Activated B cell treated with CpG ODN at 0.5 μM for 24 hours (primary cell): Measurements from ENCODE around the gene ERICH6. TPM values are rescaled to one million over a fixed set of nuclear protein-coding genes. Genes with fewer than 3 reads are reported as not detected.

Experiments used
- ATAC-seq: fragments of 200-7000 bp; cut with Tn5 transposase; one replicate; pipeline ENCODE4 v1.10.0; 2021; ENCODE audit warnings: low read depth, mild to moderate bottlenecking, moderate library complexity
- CTCF ChIA-PET: fragments of 350-600 bp; sonication (Branson Sonifier 250); formaldehyde crosslinking; loops from one replicate; lab custom pipeline; 2021; ENCODE audit warnings: antibody characterized with exemption; lab: Charles Lee
- POLR2A ChIA-PET: fragments of 350-600 bp; sonication (Branson Sonifier 250); formaldehyde crosslinking; loops from one replicate; lab custom pipeline; 2021; ENCODE audit warnings: antibody characterized with exemption; lab: Charles Lee
- DNase-seq: peaks from one replicate; pipeline ENCODE4 v3.0.0; 2022
- H3K27ac Mint-ChIP-seq: one replicate; pipeline ENCODE4 v1.8.0; 2020; ENCODE audit warnings: mixed read lengths
- H3K27me3 Mint-ChIP-seq: one replicate; pipeline ENCODE4 v1.8.0; 2021; ENCODE audit warnings: mixed read lengths
- H3K36me3 Mint-ChIP-seq: one replicate; pipeline ENCODE4 v1.8.0; 2021; ENCODE audit warnings: low read depth, mixed read lengths
- H3K4me1 Mint-ChIP-seq: one replicate; pipeline ENCODE4 v1.8.0; 2021; ENCODE audit warnings: mixed read lengths
- H3K4me3 Mint-ChIP-seq: one replicate; pipeline ENCODE4 v1.8.0; 2020; ENCODE audit warnings: mild to moderate bottlenecking, mixed read lengths
- H3K9me3 Mint-ChIP-seq: one replicate; pipeline ENCODE4 v1.8.0; 2020; ENCODE audit warnings: mixed read lengths
- intact Hi-C: fragments of 100-400 bp; cut with micrococcal nuclease; formaldehyde crosslinking; loops from one replicate; pipeline ENCODE4 v1.15.1; 2024
- total RNA-seq: library from RNA; stranded (reverse); gene quantifications from 2 replicates; pipeline ENCODE4 v1.2.3, GENCODE V29; 2022
- TF ChIP-seq, protein P1 (sequence below): fragments of 200-600 bp; IDR thresholded peaks from one replicate; pipeline ENCODE4 v1.8.0; 2022; ENCODE audit warnings: antibody characterized with exemption, mild to moderate bottlenecking

The ERICH6 gene
- total RNA-seq, 1 donor from 2014 or later: not detected

DNA sequence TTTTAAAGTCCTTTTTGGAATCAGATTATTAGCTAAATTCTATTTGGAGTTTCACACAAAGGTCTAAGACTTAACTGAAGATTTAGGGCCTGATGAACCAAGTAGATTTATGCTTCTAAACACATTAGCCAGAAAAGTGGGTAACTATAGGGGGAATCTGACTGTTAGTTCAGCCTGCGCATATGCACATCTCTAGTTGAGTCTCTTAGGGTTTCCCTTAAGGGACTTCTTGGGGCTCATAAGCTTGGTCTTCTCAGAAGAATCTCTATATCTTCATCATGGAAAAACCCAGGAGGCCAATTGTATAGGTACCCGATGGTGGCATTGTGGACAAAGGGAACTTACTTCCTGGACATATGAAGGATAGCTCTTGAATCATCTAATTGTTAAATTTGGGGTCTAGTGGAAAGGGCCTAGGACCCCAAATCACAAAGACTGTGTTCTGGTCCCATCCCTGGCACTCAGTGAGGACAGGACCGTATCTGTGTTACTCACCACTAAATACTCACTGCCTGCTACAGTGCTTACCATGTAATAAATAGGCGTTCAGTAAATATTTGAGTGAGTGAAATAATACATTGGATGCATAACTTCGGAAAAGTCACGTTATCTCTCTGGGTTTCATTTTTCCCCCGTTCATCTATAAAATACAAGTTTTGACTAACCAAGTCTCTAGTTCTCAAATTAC is 83.6 kb downstream of the ERICH6 start:
- peaks cover 31% of the 10 kb centered on the region for H3K4me1 Mint-ChIP-seq
- H3K27me3 Mint-ChIP-seq: no peaks in the 10 kb centered on the region
- TF ChIP-seq, protein P1, sequence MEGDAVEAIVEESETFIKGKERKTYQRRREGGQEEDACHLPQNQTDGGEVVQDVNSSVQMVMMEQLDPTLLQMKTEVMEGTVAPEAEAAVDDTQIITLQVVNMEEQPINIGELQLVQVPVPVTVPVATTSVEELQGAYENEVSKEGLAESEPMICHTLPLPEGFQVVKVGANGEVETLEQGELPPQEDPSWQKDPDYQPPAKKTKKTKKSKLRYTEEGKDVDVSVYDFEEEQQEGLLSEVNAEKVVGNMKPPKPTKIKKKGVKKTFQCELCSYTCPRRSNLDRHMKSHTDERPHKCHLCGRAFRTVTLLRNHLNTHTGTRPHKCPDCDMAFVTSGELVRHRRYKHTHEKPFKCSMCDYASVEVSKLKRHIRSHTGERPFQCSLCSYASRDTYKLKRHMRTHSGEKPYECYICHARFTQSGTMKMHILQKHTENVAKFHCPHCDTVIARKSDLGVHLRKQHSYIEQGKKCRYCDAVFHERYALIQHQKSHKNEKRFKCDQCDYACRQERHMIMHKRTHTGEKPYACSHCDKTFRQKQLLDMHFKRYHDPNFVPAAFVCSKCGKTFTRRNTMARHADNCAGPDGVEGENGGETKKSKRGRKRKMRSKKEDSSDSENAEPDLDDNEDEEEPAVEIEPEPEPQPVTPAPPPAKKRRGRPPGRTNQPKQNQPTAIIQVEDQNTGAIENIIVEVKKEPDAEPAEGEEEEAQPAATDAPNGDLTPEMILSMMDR: no peak
- intact Hi-C loops: loop anchor here (2.0 kb wide), 1 partner anchor 13 kb away; no protein-coding TSS in a partner anchor
- no peak overlapping the region for H3K27ac Mint-ChIP-seq
- H3K9me3 Mint-ChIP-seq: no peaks in the 10 kb centered on the region
- peaks cover 44% of the 10 kb centered on the region for H3K36me3 Mint-ChIP-seq
- ChIA-PET POLR2A (interaction anchor here (1.1 kb wide), 1 partner anchor 18 kb away, joined by 3 read pairs; no protein-coding TSS in a partner anchor), CTCF (no interaction called here)
- no peak overlapping the region for H3K4me3 Mint-ChIP-seq
- ATAC-seq (no peak), DNase-seq (no peak)

DNA sequence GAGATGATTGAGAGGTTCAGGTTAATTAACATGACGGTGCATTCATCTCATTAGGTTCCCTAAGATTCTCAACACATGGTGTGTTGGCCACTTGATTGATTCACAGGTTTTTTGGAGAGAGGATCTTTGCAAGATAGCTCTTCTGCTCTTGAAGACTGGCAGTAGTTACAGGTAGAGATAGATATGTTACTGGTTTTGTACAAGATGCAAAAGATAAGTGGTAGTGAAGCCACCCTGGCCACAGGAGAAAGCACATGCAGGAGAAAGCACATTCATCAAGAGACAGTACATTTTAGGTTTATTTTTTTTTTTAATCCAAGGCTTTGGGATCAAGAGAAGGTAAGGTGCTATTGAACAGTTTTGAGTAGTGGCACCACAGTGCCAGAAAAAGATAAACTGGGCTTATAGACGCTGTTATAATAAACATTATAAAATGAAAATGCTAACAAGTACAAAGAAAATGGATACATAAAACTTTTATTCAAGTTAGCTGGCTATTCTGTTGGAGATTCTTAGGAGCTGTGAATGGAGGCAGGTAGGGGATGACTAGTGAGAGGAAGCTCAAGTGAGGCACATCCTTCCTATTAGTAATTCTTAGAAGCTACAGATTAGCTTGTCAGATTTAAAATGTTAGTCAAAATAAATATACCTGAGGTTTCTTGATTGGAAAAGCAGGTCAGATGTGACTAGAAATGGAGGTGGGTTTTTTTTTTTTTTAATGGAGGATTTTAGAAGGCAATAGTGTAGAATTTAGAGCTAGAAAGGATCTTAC is 89.8 kb downstream of the ERICH6 start:
- H3K9me3 Mint-ChIP-seq: no peaks in the 10 kb centered on the region
- POLR2A ChIA-PET: no interaction called here
- peaks cover 59% of the 10 kb centered on the region for H3K4me1 Mint-ChIP-seq
- no peak overlapping the region for H3K27ac Mint-ChIP-seq
- DNase-seq (no peak), ATAC-seq (no peak)
- peaks cover 61% of the 10 kb centered on the region for H3K36me3 Mint-ChIP-seq
- no peaks in the 10 kb centered on the region for H3K27me3 Mint-ChIP-seq
- CTCF ChIA-PET: interaction anchor here (0.7 kb wide), 1 partner anchor 172 kb away, joined by 4 read pairs; no protein-coding TSS in a partner anchor
- TF ChIP-seq, protein P1: no peak
- no peak overlapping the region for H3K4me3 Mint-ChIP-seq
- intact Hi-C loops: no loop called here

GRCh38 chr3:150613034-150613433 is 90.7 kb downstream of the ERICH6 start:
- ChIA-PET POLR2A (interaction anchor here (1.4 kb wide), 1 partner anchor 10 kb away, joined by 6 read pairs; the partner anchor contains the start of gene SELENOT), CTCF (interaction anchor here (0.7 kb wide), 1 partner anchor 173 kb away, joined by 4 read pairs; no protein-coding TSS in a partner anchor)
- Mint-ChIP-seq H3K27me3 (no peaks in the 10 kb centered on the region), H3K4me1 (peaks cover 64% of the 10 kb centered on the region), H3K27ac (no peak overlapping the region), H3K9me3 (no peaks in the 10 kb centered on the region), H3K36me3 (peaks cover 58% of the 10 kb centered on the region), H3K4me3 (no peak overlapping the region)
- TF ChIP-seq, protein P1: no peak
- intact Hi-C loops: no loop called here
- no peak for DNase-seq
- no peak for ATAC-seq

GRCh38 chr3:150612494-150612893 is 91.2 kb downstream of the ERICH6 start:
- peaks cover 58% of the 10 kb centered on the region for H3K36me3 Mint-ChIP-seq
- no peaks in the 10 kb centered on the region for H3K9me3 Mint-ChIP-seq
- no peak for ATAC-seq
- intact Hi-C loops: no loop called here
- H3K27ac Mint-ChIP-seq: no peak overlapping the region
- no peak for DNase-seq
- ChIA-PET POLR2A (interaction anchor here (1.4 kb wide), 1 partner anchor 9 kb away, joined by 6 read pairs; the partner anchor contains the start of gene SELENOT), CTCF (no interaction called here)
- TF ChIP-seq, protein P1: no peak
- no peak overlapping the region for H3K4me3 Mint-ChIP-seq
- no peaks in the 10 kb centered on the region for H3K27me3 Mint-ChIP-seq
- peaks cover 68% of the 10 kb centered on the region for H3K4me1 Mint-ChIP-seq

- CTCF ChIA-PET: interaction anchor here (0.7 kb wide), 1 partner anchor 105 kb away, joined by 3 read pairs; no protein-coding TSS in a partner anchor
- intact Hi-C loops: no loop called here
- no peak overlapping the region for H3K4me3 Mint-ChIP-seq
- peaks cover 58% of the 10 kb centered on the region for H3K36me3 Mint-ChIP-seq
- H3K27ac Mint-ChIP-seq: no peak overlapping the region
- TF ChIP-seq, protein P1: no peak
- H3K27me3 Mint-ChIP-seq: no peaks in the 10 kb centered on the region
- H3K4me1 Mint-ChIP-seq: peaks cover 71% of the 10 kb centered on the region
- no peak for ATAC-seq
- no peak for DNase-seq
- POLR2A ChIA-PET: interaction anchor here (1.4 kb wide), 1 partner anchor 9 kb away, joined by 6 read pairs; the partner anchor contains the start of gene SELENOT
- no peaks in the 10 kb centered on the region for H3K9me3 Mint-ChIP-seq
Observed at GRCh38 chr3:150611666-150612065, 92.1 kb downstream of the ERICH6 start.
